Brain pericyte (primary cell): ENCODE data around the gene BAIAP2L1.

Source experiments
- DNase-seq: peaks from one replicate; pipeline ENCODE4 v3.0.0-alpha.2; 2012; ENCODE audit warnings: low read depth, low spot score

Gene BAIAP2L1

GRCh38 chr7:98358706-98359105, 42.2 kb downstream of the BAIAP2L1 start:
- no peak for DNase-seq

DNA sequence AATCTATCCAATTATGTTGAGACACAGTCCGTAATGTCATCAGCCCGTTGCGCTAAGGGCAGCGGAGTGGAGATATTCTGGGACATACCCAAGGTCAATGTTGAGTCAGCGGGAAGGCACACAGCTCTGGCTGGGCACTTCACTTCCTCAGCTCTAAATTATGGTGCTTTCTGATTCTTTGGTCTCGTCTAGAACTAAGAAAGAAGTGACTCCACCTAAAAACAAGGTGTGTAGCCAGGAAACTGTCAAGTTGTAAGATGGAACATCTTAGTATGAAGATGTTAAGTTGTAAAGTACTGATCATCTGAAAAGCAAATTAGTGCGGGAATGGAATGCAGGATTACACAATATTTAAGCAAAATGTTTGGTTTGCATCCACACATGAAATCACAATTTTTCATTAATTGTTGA, 43.1 kb downstream of the BAIAP2L1 start:
- no peak for DNase-seq

DNA sequence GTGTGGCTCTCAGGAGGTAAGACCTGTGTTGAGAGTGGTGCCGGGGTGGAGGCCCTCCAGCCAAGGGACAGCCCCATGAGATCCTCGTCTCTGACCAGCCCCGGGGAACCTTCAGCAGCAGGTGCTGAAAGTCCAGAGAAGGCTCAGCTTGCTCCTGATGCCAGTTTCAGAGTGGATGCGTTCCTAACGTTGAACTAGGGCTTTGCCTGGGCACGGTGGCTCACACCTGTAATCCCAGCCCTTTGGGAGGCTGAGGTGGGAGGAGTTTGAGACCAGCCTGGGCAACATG, 45.7 kb downstream of the BAIAP2L1 start:
- DNase-seq: no peak

DNA sequence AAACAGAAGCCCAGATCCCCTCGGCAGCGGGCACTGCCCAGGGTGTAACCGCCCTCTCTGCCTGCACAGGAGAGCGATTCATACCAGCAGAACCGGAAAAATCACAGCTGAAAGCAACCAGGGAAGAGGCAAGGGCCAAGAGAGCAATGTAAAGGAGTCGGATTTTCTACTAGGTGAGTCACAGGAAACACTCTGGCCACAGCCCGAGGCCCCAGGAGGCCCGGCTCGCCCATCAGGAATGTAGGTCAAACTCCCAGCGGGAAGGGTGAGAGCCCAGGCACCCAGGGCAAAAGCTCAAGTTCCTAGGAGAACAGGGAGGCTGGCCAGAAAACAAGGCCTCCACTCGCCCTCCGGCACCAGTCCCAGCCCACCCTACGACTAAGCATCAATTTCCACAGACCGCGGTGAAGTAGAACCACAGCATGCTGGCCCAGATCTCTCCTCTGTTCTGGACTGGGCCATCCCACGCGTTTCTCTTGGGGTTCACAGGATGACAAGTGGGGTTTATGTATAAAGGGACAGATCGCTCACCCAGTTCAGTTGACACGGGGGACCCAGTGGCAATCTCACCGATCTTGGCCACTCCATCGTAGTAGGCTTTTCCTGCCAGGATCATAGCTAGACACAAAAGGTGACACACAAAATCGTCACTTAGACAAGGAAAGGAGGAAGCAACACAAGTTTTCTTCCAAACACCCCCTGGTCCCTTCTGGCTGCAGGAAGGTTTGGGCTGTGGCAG, 46.2 kb downstream of the BAIAP2L1 start:
- peak; percentile 41 for DNase-seq

DNA sequence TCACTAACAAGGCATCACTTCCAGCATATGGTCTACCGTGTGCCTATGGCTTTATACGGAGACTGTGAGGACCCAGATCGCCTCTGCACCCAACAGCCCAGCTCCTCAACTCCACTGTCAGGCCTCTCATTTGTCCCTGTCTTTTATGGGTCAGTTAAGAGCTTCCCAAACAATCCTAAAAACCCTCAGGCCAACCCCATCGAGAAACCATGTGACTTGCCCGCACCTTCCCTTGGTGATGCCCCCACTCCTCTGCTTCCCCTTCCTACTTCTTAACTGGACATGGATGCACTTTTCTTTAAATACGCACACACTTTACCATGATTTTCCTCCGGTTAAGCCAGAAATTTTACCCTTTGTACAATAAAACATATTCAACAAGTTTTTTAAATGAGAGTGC, 46.8 kb downstream of the BAIAP2L1 start:
- no peak for DNase-seq

DNA sequence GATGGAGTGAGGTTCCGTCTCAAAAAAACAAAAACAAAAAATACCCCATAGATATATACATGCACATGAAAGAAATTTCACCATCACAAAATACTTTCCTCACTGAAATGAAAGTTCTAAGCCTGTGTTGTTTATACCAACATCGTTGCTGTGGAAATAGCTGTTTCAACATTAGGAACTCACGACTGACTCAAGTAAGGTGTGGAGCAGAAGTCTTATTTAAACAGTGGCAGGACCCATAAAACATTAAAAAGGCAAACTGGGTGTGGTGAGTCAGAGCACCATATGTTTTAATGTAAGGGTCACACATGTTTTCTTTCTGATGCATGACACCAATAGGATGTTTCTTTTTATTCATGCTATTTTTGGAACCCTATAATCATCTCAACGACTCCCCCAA, 48.3 kb downstream of the BAIAP2L1 start:
- DNase-seq: no peak

- no peak for DNase-seq
Observed at GRCh38 chr7:98351136-98351535, 49.8 kb downstream of the BAIAP2L1 start.

DNA sequence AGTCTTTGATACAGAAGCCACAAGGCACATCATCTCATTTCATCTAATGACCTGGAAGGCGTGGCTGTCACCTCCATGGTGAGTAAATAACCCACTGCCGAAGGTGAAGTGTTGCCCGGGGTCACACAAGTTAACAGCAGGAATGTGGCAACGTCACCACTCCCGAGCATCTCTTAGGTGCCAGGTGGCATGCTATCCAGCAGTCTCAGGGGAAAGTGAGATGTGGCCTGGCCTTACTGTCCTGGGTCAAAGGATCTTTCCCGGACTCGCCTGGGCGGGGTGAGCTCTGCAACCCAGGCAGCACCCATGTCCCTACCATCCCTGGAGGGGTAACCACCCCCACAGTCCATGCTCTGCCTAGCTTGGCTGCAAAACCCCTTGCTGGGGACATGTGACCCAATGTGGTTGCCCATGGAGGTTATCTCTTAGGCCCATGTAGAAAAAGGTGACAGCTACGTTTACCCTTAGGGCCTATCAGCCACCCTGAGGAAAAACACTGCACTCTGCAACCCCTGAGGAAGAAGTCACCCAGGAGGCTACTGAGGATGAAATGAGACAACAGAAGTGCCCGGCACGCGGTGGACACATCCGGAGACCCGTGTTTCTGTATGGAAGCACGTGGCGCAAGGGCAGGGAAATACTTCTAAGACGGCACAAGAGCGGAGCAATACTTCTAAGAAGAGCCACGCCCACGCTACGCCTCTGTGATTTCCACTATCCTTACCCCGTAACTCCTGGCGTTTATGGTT, 52.0 kb downstream of the BAIAP2L1 start:
- no peak for DNase-seq

DNA sequence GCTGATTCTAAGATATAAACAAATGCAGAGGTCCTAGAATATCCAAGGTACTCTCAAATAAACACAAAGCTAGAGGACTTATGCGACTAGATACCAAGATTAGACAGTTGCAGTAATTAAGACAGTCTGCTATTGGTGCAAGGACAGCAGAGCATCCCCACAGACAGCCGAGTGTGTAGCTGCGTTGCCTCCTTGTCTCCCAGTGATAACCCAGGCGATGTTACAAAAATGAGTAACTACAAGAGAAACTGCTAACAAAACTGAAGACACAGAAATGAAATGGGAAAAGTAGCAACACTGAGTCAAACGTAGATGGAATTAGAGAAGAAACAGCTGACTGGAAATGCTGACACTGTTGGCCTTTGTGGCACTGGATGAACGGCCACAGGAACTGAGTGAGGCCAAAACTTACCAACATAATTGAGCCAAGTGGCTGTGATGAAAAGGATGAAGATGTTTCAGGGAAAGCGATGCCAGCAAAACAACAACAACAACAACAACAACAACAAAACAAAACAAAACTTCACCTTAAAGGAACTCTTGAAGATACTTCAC, 54.3 kb downstream of the BAIAP2L1 start:
- no peak for DNase-seq

GRCh38 chr7:98341106-98341505, 59.8 kb downstream of the BAIAP2L1 start:
- no peak for DNase-seq

- no peak for DNase-seq
Observed at GRCh38 chr7:98339043-98339442, 61.8 kb downstream of the BAIAP2L1 start.

DNA sequence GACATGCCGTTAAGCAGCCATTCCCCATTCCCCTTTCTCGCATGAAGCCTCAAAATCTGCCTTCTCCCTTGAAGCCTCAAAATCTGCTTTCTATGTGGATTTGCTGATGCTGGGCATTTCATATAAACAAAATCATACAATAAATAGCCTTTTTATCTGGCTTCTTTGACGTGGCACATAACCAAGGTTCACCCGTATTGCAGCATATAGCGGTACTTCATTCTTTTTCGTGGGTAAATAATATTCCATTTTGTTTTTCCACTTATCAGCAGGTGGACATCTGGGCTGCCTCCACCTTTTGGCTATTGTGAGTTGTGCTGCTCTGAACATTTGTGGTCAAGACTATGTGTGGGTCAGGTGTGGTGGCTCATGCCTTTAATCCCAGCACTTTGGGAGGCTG, 62.4 kb downstream of the BAIAP2L1 start:
- no peak for DNase-seq

- DNase-seq: no peak
Observed at GRCh38 chr7:98335411-98335977, 65.4 kb downstream of the BAIAP2L1 start.

GRCh38 chr7:98334081-98334480, 66.8 kb downstream of the BAIAP2L1 start:
- no peak for DNase-seq

- no peak for DNase-seq
Observed at GRCh38 chr7:98330926-98331529, 69.9 kb downstream of the BAIAP2L1 start.

DNA sequence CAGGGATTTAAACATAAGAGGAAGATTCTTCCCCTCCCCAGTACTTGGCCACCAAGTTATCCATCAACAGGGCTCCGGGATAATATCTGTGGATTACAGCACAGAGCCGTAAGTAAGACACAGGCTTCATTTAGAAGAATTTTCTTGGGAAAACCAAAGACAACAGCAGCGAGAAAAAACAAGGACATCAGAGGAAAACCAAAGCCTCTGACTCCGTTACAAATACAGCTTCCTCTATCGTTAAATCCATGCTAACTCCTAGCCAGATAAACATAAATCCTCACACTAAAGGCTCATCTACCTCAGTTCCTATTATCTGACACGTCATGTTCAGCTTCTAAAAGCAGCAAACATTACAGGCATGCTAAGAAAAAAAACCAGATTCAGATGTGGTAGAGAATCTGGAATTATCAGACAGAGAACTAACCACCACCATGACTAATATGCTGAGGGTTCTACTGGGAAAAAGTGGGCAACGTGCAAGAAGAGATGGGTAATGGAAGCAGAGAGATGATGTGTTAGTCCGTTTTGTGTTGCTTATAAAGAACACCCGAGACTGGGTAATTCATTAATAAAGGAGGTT, 71.0 kb downstream of the BAIAP2L1 start:
- no peak for DNase-seq

DNA sequence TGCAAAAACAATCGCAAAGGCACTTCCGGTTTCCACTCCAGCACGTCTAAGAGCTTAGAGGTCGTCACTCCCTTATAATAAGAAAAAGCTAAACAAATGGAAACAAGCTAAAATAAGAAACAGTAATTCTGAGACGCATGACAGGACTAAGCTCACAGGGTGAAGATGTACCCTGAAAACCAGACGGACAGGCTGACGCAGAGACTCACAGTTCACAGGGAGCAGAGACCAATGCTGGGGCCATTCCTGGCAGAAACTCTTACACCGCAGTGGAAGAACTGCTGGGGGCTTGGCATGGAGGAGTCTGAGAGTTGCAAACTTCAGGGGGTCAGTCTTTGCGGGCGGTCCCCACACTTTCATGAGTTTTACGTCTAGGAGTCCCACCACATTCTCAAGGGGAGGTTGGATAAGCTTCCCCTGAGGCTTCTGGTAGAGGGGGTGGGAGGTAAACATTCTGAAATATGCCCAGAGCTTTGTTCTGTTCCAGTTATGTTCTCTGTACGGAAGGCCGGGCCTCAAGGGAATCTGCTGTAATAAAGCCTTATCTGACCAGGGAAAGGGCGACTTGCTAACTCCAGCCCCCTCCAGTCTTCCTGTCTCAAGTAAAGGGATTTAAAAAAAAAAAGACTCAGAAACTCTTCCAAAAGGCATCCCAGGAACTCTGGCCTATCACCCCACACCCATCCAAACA, 71.6 kb downstream of the BAIAP2L1 start:
- DNase-seq: peak; percentile 94

DNA sequence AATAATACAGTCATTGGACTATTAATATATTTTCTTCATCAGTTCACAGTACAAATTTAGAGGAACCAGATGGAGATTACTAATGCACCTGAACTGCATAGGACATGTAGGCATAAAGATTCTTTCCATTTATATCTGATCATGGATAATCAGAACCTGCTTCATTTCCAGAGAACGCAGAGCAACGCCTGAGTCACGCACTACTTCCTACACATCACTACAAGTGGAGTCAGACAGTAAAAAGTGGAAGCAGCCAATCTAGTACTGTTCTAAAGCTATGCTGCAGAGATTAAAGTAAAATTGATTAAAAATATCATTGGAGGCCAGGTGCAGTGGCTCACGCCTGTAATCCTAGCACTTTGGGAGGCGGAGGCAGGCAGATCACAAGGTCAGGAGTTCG, 76.1 kb downstream of the BAIAP2L1 start:
- DNase-seq: no peak

DNA sequence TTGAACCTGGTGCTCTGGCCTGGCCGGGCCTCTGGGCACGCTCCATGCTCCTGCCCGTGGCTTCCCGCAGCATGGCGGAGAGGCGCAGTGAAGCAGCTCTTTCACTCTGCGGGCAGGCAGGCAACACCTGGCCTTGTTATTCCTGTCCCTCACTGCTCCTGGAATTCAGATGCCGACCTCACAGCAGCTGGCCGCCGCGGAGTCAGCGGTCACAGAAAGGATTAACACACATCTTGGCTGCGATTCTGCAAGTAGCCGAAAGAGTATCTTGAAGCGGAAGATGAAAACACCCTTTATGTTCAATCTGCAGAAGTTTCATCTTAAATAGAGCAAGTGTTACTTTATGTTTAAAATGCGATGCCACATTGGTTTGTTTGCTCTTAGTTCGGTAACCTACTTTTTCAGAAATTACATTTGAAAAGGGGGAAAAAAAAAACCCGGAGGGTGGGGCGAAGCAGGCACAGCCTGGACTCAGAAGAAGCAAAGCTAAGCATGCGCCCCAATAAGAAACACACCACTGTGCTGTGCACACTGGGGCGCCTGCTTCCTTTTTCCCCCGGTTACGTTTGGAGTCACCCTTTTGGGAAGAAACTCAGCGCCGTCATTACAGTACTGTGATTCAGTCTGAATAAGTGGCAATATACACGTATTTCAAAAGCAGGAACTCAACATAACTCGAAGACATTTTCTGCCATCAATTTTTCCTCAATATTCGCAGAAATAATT, 77.1 kb downstream of the BAIAP2L1 start:
- peak; percentile 67 for DNase-seq

DNA sequence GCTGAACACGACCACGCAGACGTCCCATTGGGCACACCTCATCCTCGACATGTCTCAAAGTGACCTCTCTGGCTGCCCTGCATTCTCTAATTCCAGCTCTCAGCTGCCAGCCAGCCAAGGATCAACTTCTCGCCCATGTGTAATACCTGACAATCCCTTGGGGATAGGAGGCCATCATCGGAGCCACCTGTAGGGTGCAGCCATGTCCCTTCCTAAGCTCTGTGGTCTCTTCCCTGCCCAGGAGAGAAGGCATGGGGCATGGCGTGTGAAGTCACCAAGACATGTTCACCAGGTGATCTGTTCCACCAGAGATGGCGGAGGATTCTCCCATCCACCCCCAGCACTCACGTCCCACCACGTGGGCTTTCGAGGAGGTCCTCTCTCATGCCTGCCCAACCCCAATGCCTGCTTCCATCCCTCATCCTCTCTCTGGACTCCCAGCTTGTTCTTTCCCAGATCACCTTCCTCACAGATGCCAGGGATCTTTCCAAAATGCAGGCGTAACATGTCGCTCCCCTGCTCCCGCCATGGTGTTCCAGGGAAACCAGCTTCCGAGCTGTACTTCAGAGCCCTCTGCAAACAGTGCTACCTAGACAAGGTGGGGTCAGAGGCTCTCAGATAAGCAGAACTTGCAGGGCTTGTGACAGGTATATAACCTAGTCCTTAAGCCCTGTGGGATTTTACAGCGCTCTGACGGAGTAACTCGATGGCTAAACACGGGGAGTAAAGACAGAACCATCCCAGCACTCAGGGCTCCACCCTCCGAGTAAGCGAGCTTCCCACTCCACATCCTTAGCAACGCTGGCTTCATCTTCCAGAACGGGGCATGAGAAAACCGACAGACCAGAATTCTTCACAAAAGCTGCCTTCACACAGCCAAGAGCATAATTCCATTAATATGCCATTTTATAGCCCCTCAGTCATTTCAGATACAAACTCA, 78.3 kb downstream of the BAIAP2L1 start:
- DNase-seq: no peak
